Epithelial cell of esophagus (primary cell): Measurements from ENCODE around the gene DGKQ.

Experiments used
- DNase-seq: peaks from one replicate; pipeline ENCODE4 v3.0.0; 2010; ENCODE audit warnings: low read depth
- H3K4me3 ChIP-seq: 2 replicates; pipeline ENCODE4 v1.5.1; 2011; ENCODE audit warnings: mild to moderate bottlenecking, low read length, control low read depth
- TF ChIP-seq, protein P1 (sequence below): IDR thresholded peaks from 2 replicates; pipeline ENCODE4 v1.5.1; 2011; ENCODE audit warnings: low read depth, mild to moderate bottlenecking, low read length, control low read depth, inconsistent platforms; ENCODE audit not compliant: insufficient read depth; ENCODE audit errors: missing control alignments

Gene DGKQ

DNA sequence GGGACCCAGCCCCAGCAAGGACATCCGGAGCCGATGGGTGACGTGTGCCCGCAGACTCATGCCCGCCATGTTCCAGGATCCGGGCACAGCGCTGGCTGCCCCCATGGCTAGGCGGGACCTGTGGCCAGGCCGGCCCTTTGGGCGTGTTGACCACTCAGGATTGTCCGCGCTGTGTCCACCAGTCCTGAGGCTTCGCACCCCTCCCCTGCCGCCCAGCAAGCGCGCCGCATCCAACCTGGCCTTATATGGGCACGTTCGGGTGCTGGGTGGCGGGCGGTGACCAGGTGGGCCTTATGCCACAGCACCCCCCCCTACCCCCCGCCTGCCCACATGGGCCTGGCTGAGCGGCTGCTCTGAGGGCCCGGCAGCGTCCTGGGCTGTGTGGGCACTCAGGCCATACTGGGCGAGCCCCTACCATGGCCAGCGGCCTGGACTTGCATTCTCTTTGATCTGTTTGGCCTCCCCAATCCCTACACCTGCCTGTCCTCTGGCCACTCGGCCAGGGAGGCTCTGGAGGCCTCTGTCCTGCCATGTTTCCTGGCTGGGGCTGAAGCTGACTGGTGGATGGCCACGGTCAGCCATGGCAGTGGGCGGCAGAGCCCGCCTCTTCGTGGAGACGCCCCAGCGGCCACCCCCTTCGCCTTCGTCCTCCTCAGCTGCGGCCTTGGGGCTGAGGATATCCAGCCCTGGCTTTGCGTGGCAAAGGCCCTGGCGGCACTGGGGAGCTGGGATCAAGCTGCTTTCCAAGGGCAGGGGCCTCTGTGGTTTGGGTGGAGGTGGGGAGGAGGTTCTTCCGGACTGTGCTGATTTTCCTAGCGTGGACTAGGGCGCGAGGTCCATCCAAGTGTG, 40.1 kb upstream of the DGKQ start:
- TF ChIP-seq, protein P1, sequence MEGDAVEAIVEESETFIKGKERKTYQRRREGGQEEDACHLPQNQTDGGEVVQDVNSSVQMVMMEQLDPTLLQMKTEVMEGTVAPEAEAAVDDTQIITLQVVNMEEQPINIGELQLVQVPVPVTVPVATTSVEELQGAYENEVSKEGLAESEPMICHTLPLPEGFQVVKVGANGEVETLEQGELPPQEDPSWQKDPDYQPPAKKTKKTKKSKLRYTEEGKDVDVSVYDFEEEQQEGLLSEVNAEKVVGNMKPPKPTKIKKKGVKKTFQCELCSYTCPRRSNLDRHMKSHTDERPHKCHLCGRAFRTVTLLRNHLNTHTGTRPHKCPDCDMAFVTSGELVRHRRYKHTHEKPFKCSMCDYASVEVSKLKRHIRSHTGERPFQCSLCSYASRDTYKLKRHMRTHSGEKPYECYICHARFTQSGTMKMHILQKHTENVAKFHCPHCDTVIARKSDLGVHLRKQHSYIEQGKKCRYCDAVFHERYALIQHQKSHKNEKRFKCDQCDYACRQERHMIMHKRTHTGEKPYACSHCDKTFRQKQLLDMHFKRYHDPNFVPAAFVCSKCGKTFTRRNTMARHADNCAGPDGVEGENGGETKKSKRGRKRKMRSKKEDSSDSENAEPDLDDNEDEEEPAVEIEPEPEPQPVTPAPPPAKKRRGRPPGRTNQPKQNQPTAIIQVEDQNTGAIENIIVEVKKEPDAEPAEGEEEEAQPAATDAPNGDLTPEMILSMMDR, result no peak
- no peak for DNase-seq
- no peak overlapping the region for H3K4me3 ChIP-seq

DNA sequence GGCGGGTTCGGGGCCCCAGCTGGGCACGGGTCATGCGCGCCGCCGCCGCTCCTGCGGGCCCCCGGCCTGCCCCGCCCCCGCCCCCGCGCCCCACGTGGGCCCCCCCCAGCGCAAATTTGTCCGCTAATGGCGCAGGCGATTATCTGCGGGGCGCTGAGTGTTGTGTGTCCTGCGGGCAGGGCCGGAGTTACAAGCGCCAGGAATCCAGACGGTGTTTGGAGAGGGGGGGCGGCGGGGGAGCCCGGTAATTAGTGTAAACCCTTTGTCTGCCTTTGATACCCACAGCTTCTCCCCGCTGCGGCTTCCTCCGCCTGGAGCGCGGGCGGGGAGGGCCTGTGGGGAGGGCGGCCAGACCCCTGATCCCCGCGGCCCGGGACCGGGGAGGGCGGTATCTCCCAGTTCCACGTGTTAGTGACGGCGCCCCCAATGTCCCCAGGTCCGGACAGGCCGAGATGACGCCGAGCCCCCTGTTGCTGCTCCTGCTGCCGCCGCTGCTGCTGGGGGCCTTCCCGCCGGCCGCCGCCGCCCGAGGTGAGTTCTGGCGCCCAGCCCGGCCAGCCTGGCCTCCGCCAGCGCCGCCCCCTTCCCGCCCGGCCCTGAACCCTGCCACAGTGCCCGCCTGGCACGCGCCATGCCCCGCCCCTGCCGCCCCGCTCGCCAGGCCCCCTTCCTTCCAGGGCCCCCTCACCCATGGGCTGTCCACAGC, 38.8 kb upstream of the DGKQ start:
- H3K4me3 ChIP-seq, result peak overlapping the region; percentile 42
- peak; percentile 34 for DNase-seq
- TF ChIP-seq, protein P1, result no peak

GRCh38 chr4:1011666-1012033, 38.3 kb upstream of the DGKQ start:
- TF ChIP-seq, protein P1, result no peak
- DNase-seq, result no peak
- H3K4me3 ChIP-seq, result no peak overlapping the region

DNA sequence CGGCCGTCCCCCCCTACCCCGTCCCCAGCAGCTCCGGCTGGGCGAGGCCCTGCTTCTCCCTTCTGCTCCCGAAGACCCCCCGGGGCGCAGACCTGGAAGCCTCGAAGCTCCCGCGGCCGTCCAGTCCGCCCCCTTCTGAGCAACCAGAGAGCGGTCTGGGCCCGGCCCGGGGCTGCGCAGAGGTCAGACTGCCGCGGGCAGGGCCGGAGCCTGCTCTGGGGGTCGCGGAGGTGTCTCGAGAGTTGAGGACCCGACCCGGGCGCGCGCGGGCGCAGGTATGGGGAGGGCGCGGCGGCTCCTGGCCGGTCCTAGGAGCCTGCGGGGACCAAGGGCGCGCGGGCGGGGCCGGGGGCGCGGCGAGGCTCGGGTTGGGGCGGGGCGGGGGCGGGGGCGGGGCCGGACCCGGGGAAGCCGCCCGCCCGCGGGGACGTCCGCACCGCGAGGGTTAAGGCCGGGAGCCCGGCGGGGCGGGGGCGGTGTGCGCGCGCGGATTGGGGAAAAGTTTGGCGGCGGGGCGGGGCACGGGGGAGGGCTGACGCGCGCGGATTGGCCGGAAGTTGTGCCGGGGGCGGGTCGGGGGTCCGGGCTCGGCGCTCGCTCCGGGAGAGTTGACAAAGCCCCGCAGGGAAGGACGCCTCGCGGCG, 37.8 kb upstream of the DGKQ start, which contains the start of gene FGFRL1:
Gene FGFRL1, plus strand, starts transcription at position 605 of the 644 bp plus-strand sequence. CDS start 860 bp downstream, outside the sequence.
- TF ChIP-seq, protein P1, result no peak
- peak; percentile 93 for DNase-seq
- peak within 1 kb of the TSS; percentile 57 for H3K4me3 ChIP-seq

DNA sequence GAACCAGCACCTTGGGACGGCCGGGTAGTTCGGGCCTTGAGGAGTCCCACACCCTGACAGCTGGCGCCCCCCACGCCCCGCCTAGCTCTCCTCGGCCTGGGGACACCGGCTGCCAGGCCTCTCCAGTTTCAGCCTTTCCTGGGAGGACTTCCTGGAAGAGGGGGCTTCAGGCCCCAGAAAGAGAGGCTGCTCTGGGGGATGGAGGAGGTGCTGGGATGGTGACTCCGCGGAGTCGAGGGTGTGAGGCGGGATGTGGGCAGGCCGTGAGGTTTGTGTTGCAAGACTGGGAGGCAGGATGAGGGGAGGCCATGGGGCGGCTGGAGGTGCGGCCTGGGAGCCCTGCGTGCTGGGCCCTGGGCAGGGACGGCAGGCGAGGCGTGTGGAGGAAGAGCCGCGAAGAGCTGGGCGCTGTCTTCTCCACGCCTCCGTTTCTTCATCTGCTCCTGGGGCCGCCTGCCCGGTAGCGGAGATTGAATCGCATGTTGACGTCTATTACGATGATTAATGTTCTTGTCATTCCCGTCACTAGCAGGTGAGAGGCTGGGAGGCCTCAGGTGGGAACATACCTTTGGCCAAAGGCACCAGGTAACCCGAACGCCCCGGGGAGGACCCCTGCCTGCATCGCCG, 37.1 kb upstream of the DGKQ start:
- peak; percentile 97 for DNase-seq
- H3K4me3 ChIP-seq, result peak overlapping the region; percentile 57
- TF ChIP-seq, protein P1, result no peak

GRCh38 chr4:1009542-1010394, 36.4 kb upstream of the DGKQ start:
- DNase-seq, result peak; percentile 73
- TF ChIP-seq, protein P1, result no peak
- H3K4me3 ChIP-seq, result peak overlapping the region; percentile 57
